ENCODE results near the gene ENO1. TPM values are rescaled to one million over a fixed set of nuclear protein-coding genes. Genes with fewer than 3 reads are reported as not detected.

Gene ENO1
- total and polyA plus RNA-seq, 2 of the 8 experiments (the other 6 are each of a cell fraction or from before 2014, with no cell fraction given) = 1,763 to 2,117 TPM

DNA sequence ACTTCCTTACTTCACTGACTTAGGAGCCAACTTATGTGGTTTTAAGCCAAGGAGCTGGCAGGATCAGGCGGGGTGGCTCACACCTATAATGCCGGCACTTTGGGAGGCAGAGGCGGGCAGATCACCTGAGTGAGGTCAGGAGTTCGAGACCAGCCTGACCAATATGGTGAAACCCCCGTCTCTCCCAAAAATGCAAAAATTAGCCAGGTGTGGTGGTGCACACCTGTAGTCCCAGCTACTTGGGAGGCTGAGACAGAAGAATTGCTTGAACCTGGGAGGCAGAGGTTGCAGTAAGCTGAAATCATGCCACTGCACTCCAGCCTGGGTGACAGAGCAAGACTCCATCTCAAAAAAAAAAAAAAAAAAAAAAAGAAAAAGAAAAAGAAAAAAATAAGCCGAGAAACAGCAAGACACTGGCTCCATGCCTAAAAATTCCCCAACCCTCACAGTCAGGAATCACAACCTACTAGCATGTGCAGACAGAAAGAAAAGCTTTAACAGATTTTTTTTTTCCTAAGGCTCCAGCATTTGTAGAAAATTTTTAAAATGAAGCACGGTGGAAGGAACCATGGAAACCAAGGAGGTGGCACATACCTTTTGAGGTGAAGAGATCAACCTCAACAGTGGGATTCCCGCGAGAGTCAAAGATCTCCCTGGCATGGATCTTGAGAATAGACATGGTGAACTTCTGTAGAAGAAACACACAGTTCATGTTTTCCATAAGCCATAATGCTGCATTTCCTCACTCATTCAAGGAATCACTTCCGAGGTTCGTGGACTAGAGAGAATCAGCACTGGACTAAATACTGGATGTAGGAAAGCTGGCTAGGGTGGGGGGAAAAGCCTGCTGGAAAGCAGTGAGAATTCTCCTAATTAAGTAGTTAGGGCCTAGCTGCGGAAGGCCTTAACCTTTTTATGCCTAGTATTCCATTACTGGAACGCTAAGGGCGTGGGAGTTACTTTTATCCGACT, 4.0 kb downstream of the ENO1 start:
- Histone ChIP-seq H3K79me1 (ENCODE audit: low read depth, low read length) (peaks cover 8% of the 10 kb centered on the region), H3K14ac (ENCODE audit: insufficient read length) (no peak overlapping the region), H3K18ac (ENCODE audit: extremely low read depth, low read length) (no peak overlapping the region), H2BK12ac (ENCODE audit: low read depth, low read length) (peak overlapping the region; percentile 62; the same call in 1 of the 2 replicates), H4K5ac (ENCODE audit: insufficient read length, low read depth, low read length) (no peak overlapping the region), H3K4ac (replicated peaks; ENCODE audit: insufficient read length, low read depth, low read length) (no peak overlapping the region), H3K23ac (ENCODE audit: insufficient read length) (no peak overlapping the region), H4K8ac (ENCODE audit: extremely low read depth, insufficient read depth, low read length) (no peak overlapping the region), H3K27me3 (replicated peaks in 1 of 4; ENCODE audit: control insufficient read depth in 3 of 4, extremely low read depth in 1 of 4, insufficient read depth in 3 of 4, low read length in 3 of 4) (no peaks in the 10 kb centered on the region), H2BK20ac (ENCODE audit: low read length) (0 out of 2 replicates have a peak overlapping the region, but pooled peaks have one; percentile 34), H4K91ac (replicated peaks; ENCODE audit: insufficient read length, low read length) (no peak overlapping the region), H3K56ac (replicated peaks; ENCODE audit: insufficient read length, low read depth, low read length) (no peak overlapping the region), H2AK5ac (ENCODE audit: low read depth, low read length) (no peak overlapping the region), H3K9me3 (ENCODE audit: insufficient read depth in 2 of 2, low read depth in 1 of 2, low read length in 1 of 2) (no peaks in the 10 kb centered on the region), H2BK15ac (ENCODE audit: low read length) (no peak overlapping the region; the same call in 1 of the 2 replicates), H3K4me3 (ENCODE audit: extremely low read depth in 1 of 4, insufficient read depth in 2 of 4, low read depth in 3 of 4, low read length in 4 of 4) (peak overlapping the region in 1 of 4 experiments; percentile 92; a peak in 2 of 8 replicates), H2BK120ac (replicated peaks; ENCODE audit: low read depth, low read length) (no peak overlapping the region), H3K9ac (replicated peaks in 1 of 4; ENCODE audit: extremely low read depth in 1 of 4, low read depth in 3 of 4, low read length in 3 of 4) (no peak overlapping the region), H3K4me2 (ENCODE audit: insufficient read depth in 1 of 2, low read depth in 2 of 2, low read length in 2 of 2) (peak overlapping the region; percentile 40 to 54), H3K79me2 (ENCODE audit: control insufficient read depth in 1 of 2, insufficient read depth in 2 of 2, low read length in 2 of 2) (peaks cover 38 to 86% of the 10 kb centered on the region in 2 experiments), H3K27ac (ENCODE audit: low read depth, low read length) (no peak overlapping the region; the same call in 1 of the 2 replicates), H4K20me1 (replicated peaks in 1 of 2; ENCODE audit: control insufficient read depth in 1 of 2, insufficient read depth in 2 of 2, low read length in 2 of 2) (peaks cover 32 to 37% of the 10 kb centered on the region in 2 experiments), H2AFZ (ENCODE audit: low read length) (no peak overlapping the region), H2BK5ac (ENCODE audit: low read depth, low read length) (peak overlapping the region; percentile 79; the same call in 1 of the 2 replicates), H3K36me3 (ENCODE audit: control insufficient read depth in 2 of 4, insufficient read depth in 4 of 4, low read length in 3 of 4) (peaks cover 46 to 78% (median 62%) of the 10 kb centered on the region in 4 experiments), H3K4me1 (replicated peaks in 1 of 4; ENCODE audit: control insufficient read depth in 3 of 4, insufficient read depth in 4 of 4, low read length in 3 of 4) (peaks cover 12 to 31% (median 17%) of the 10 kb centered on the region in 4 experiments), H3K23me2 (ENCODE audit: low read depth, low read length) (peaks cover 2% of the 10 kb centered on the region; the same call in 1 of the 2 replicates)
- DNase-seq (ENCODE audit: low read depth in 1 of 2, low spot score in 2 of 2) (no peak), FAIRE-seq (no peak)
- ChIA-PET CTCF (ENCODE audit: partially characterized antibody) (interaction anchor here (0.9 to 5.2 kb wide), 9 partner anchors 9 to 116 kb away, joined by 3 to 47 read pairs (median 3); no protein-coding TSS in a partner anchor), POLR2A (ENCODE audit: partially characterized antibody) (interaction anchor here (0.6 to 29.3 kb wide), 13 partner anchors 9 to 135 kb away, joined by 3 to 880 read pairs (median 4); no protein-coding TSS in a partner anchor)
- 94% methylated on average over 15 of the region's 15 CpGs; no CpG with 5 or more reads in 1 of the 2 experiments for whole genome bisulfite sequencing, 2 experiments (ENCODE audit: extremely low coverage in 1 of 2, insufficient coverage in 1 of 2, insufficient read length in 1 of 2, insufficient replicate concordance in 2 of 2, low coverage in 1 of 2, low lambda C conversion rate in 2 of 2, missing lambda C conversion rate in 1 of 2)
- no peak for TF ChIP-seq GABPA (IDR thresholded peaks at IDR 0.05; ENCODE audit: borderline replicate concordance, insufficient read depth, low read length)
- TF ChIP-seq KDM4A (IDR thresholded peaks at IDR 0.05; ENCODE audit: low read depth, low read length, severe bottlenecking) = no peak
- TF ChIP-seq POLR2A (IDR thresholded peaks at IDR 0.05; ENCODE audit: control extremely low read depth in 1 of 2, low read depth in 2 of 2, low read length in 2 of 2) = 0 out of 3 replicates have a peak, but pooled peaks of 1 of the 2 experiments have one; percentile 7
- TF ChIP-seq, protein P1, sequence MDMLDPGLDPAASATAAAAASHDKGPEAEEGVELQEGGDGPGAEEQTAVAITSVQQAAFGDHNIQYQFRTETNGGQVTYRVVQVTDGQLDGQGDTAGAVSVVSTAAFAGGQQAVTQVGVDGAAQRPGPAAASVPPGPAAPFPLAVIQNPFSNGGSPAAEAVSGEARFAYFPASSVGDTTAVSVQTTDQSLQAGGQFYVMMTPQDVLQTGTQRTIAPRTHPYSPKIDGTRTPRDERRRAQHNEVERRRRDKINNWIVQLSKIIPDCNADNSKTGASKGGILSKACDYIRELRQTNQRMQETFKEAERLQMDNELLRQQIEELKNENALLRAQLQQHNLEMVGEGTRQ (IDR thresholded peaks at IDR 0.05; ENCODE audit: low read length) = no peak
- no peak for TF ChIP-seq ATF3 (IDR thresholded peaks at IDR 0.05; ENCODE audit: insufficient read depth, low read depth, low read length)
- TF ChIP-seq NANOG (IDR thresholded peaks at IDR 0.05; ENCODE audit: insufficient read depth, low read depth, low read length, poor library complexity, severe bottlenecking) = no peak
- no peak for TF ChIP-seq HDAC2 (IDR thresholded peaks at IDR 0.05; ENCODE audit: borderline replicate concordance in 1 of 2, low read depth in 2 of 2, low read length in 2 of 2)
- no peak for TF ChIP-seq SIRT6 (IDR thresholded peaks at IDR 0.05; ENCODE audit: low read length)

Data from H1 (cell line).